OCI-LY1 (cell line): ENCODE results near the gene PICK1.

Experiments
- H2AFZ ChIP-seq: fragments of 200-600 bp; sonication (generic), shearing (Covaris generic); 2 replicates; pipeline ENCODE4 v1.6.0; 2014; ENCODE audit warnings: antibody characterized with exemption, mild to moderate bottlenecking, low read length
- H3F3A ChIP-seq: fragments of 200-600 bp; sonication (generic), shearing (Covaris generic); 2 replicates; pipeline ENCODE4 v1.6.0; 2014; ENCODE audit warnings: mild to moderate bottlenecking, antibody characterized with exemption, low read length, moderate library complexity; ENCODE audit not compliant: insufficient read depth
- H3K27ac ChIP-seq: fragments of 200-600 bp; sonication (generic); 2 replicates; pipeline ENCODE4 v1.5.1; 2014; ENCODE audit warnings: low read length, mixed run types, mild to moderate bottlenecking, low read depth; ENCODE audit not compliant: poor library complexity, severe bottlenecking
- H3K27me3 ChIP-seq: fragments of 200-600 bp; sonication (generic); 2 replicates; pipeline ENCODE4 v1.6.0; 2014; ENCODE audit warnings: antibody characterized with exemption, mild to moderate bottlenecking, low read length, moderate library complexity; ENCODE audit not compliant: insufficient read depth
- H3K36me3 ChIP-seq: fragments of 200-600 bp; sonication (generic); 2 replicates; pipeline ENCODE4 v1.6.1; 2014; ENCODE audit warnings: mild to moderate bottlenecking, antibody characterized with exemption, low read length, moderate library complexity, mixed read lengths; ENCODE audit not compliant: insufficient read depth
- H3K4me1 ChIP-seq: fragments of 200-600 bp; sonication (generic); 2 replicates; pipeline ENCODE4 v1.5.1; 2014; ENCODE audit warnings: mild to moderate bottlenecking, low read length, moderate library complexity; ENCODE audit not compliant: insufficient read depth, severe bottlenecking
- H3K4me2 ChIP-seq: fragments of 200-600 bp; sonication (generic), shearing (Covaris generic); 2 replicates; pipeline ENCODE4 v1.6.1; 2014; ENCODE audit warnings: low read length
- H3K4me3 ChIP-seq: fragments of 200-600 bp; sonication (generic); 2 replicates; pipeline ENCODE4 v1.5.1; 2014; ENCODE audit warnings: low read length, low read depth, mild to moderate bottlenecking, mixed read lengths; ENCODE audit not compliant: poor library complexity, severe bottlenecking
- H3K79me2 ChIP-seq: fragments of 200-600 bp; shearing (Covaris generic); 2 replicates; pipeline ENCODE4 v1.6.1; 2016; ENCODE audit warnings: mixed run types, low read length, mixed read lengths; ENCODE audit not compliant: insufficient read depth
- H3K9ac ChIP-seq: fragments of 200-600 bp; sonication (generic), shearing (Covaris generic); 2 replicates; pipeline ENCODE4 v1.6.1; 2014; ENCODE audit warnings: mild to moderate bottlenecking, low read length, mixed read lengths
- H3K9me2 ChIP-seq: fragments of 200-600 bp; sonication (generic), shearing (Covaris generic); 2 replicates; pipeline ENCODE4 v1.6.1; 2014; ENCODE audit warnings: low read depth, mild to moderate bottlenecking, low read length, mixed read lengths
- H3K9me3 ChIP-seq: fragments of 200-600 bp; shearing (Covaris generic); 2 replicates; pipeline ENCODE4 v1.6.1; 2014; ENCODE audit warnings: low read length, mixed read lengths
- H4K20me1 ChIP-seq: fragments of 200-600 bp; sonication (generic), shearing (Covaris generic); 2 replicates; pipeline ENCODE4 v1.6.0; 2016; ENCODE audit warnings: mild to moderate bottlenecking, low read length; ENCODE audit not compliant: insufficient read depth
- CTCF ChIP-seq: fragments of 200-600 bp; sonication (generic), shearing (Covaris generic); IDR thresholded peaks from 2 replicates; pipeline ENCODE4 v1.5.1; 2017; ENCODE audit warnings: mild to moderate bottlenecking, antibody characterized with exemption, low read length, moderate library complexity, mixed read lengths
- EZH2 ChIP-seq: fragments of 200-600 bp; sonication (generic), shearing (Covaris generic); IDR thresholded peaks from 2 replicates; pipeline ENCODE4 v1.8.0; 2017; ENCODE audit warnings: borderline replicate concordance, mixed run types, mild to moderate bottlenecking, antibody characterized with exemption, low read length, moderate library complexity, mixed read lengths

The PICK1 gene

DNA sequence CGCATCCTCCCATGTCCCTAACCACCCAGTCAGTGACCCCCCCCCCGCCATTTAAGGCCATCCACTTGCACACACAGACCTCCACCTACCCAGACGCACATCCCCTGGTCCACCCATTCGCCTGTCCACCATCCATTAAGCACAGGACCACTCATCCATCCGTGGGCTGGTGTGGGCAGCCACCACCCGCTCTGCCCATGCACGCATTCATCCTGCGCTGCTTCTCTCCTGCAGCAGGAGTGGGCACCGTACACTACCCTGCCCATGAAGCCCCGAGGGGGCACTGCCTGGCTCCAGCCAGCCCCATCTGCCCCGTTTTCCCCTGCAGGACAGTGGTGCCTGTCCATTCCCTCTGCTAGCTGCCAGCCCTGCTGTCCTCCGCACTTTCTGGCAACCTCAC, 30.7 kb downstream of the PICK1 start:
- no peak overlapping the region for H3K9ac ChIP-seq
- no peaks in the 10 kb centered on the region for H3K79me2 ChIP-seq
- no peaks in the 10 kb centered on the region for H3F3A ChIP-seq
- H3K36me3 ChIP-seq: no peaks in the 10 kb centered on the region
- no peak overlapping the region for H2AFZ ChIP-seq
- no peaks in the 10 kb centered on the region for H3K9me2 ChIP-seq
- H4K20me1 ChIP-seq: no peaks in the 10 kb centered on the region
- no peaks in the 10 kb centered on the region for H3K4me1 ChIP-seq
- no peak overlapping the region for H3K4me2 ChIP-seq
- H3K27me3 ChIP-seq: no peaks in the 10 kb centered on the region
- H3K27ac ChIP-seq: no peak overlapping the region
- TF ChIP-seq CTCF (no peak), EZH2 (no peak)
- H3K9me3 ChIP-seq: no peaks in the 10 kb centered on the region
- no peak overlapping the region for H3K4me3 ChIP-seq

- H3K4me3 ChIP-seq: no peak overlapping the region
Measured at GRCh38 chr22:38088629-38089473, 31.6 kb downstream of the PICK1 start.

GRCh38 chr22:38089474-38089851, 32.3 kb downstream of the PICK1 start:
- no peak overlapping the region for H3K4me3 ChIP-seq
- TF ChIP-seq CTCF (no peak), EZH2 (no peak)
- no peak overlapping the region for H3K27ac ChIP-seq

More at GRCh38 chr22:38088629-38089473, 31.6 kb downstream of the PICK1 start:
- H3K36me3 ChIP-seq: no peaks in the 10 kb centered on the region
- TF ChIP-seq CTCF: no peak
- TF ChIP-seq EZH2: no peak
- H3K27ac ChIP-seq: no peak overlapping the region
- no peak overlapping the region for H3K9ac ChIP-seq
- no peaks in the 10 kb centered on the region for H3K4me1 ChIP-seq
- no peaks in the 10 kb centered on the region for H3K27me3 ChIP-seq
- no peaks in the 10 kb centered on the region for H3F3A ChIP-seq
- H3K4me2 ChIP-seq: no peak overlapping the region
- no peaks in the 10 kb centered on the region for H3K9me2 ChIP-seq
- no peaks in the 10 kb centered on the region for H3K79me2 ChIP-seq
- H2AFZ ChIP-seq: no peak overlapping the region
- H4K20me1 ChIP-seq: no peaks in the 10 kb centered on the region
- no peaks in the 10 kb centered on the region for H3K9me3 ChIP-seq

More at GRCh38 chr22:38089474-38089851, 32.3 kb downstream of the PICK1 start:
- H3K9me2 ChIP-seq: no peaks in the 10 kb centered on the region
- no peaks in the 10 kb centered on the region for H3K79me2 ChIP-seq
- no peaks in the 10 kb centered on the region for H3K36me3 ChIP-seq
- no peaks in the 10 kb centered on the region for H3K9me3 ChIP-seq
- H3K4me1 ChIP-seq: no peaks in the 10 kb centered on the region
- no peaks in the 10 kb centered on the region for H3K27me3 ChIP-seq
- no peaks in the 10 kb centered on the region for H3F3A ChIP-seq
- no peak overlapping the region for H3K9ac ChIP-seq
- H4K20me1 ChIP-seq: no peaks in the 10 kb centered on the region
- no peak overlapping the region for H3K4me2 ChIP-seq
- H2AFZ ChIP-seq: no peak overlapping the region
